K562 (cell line): ENCODE measurements around the gene IFT172. TPM values are rescaled to one million over a fixed set of nuclear protein-coding genes. Genes with fewer than 3 reads are reported as not detected.

Source experiments
- ATAC-seq: fragments of 200-7000 bp; cut with Tn5 transposase; 3 replicates; pipeline ENCODE4 v1.9.1; 2020; ENCODE audit warnings: moderate library complexity
- BruUV-seq: library from RNA; stranded (reverse); fragments of 400-500 nt; replicated peaks from 2 replicates; lab custom pipeline; 2021; lab: Mats Ljungman, UMichigan
- CTCF ChIA-PET: fragments of 300-600 bp; formaldehyde crosslinking; extraction: SDS; loops from one replicate; lab custom pipeline; 2021; ENCODE audit warnings: low intra/inter-chr PET ratio; lab: Yijun Ruan, JAX
- POLR2A ChIA-PET: fragments of 300-600, 350-650 bp; sonication (Branson Sonifier 250); formaldehyde crosslinking; extraction: SDS; loops from one replicate; lab custom pipeline; 2021; ENCODE audit warnings: antibody characterized with exemption, inconsistent platforms; lab: Yijun Ruan, JAX
- DNase-seq, 4 experiments: peaks; one replicate each; pipeline versions ENCODE4 v3.0.0 to v3.0.0-alpha.2; 2011 to 2018; ENCODE audit warnings: low spot score in 3 of 4, mixed read lengths in 3 of 4; ENCODE audit errors: extremely low read depth in 1 of 4
- FAIRE-seq: peaks from 2 replicates; lab custom pipeline; 2011; peaks lifted over from hg19 to GRCh38; lab: Jason Lieb, UNC
- H2AFZ ChIP-seq: 2 replicates; pipeline ENCODE4 v1.6.0; 2011; ENCODE audit warnings: low read depth, low read length, control low read depth, inconsistent platforms
- H3K27ac ChIP-seq: fragments of 200-600 bp; 3 replicates; pipeline ENCODE4 v1.8.0; 2011; ENCODE audit warnings: low read depth, mild to moderate bottlenecking, control low read depth, inconsistent platforms, low read length, moderate library complexity, mixed read lengths; ENCODE audit errors: extremely low read depth
- H3K27me3 ChIP-seq, 2 experiments: fragments of 300-600 bp in 1 of 2; 2 replicates in 1 of 2; 3 replicates in 1 of 2; pipeline versions ENCODE4 v1.6.0 to v1.8.0; 2011; ENCODE audit warnings: inconsistent platforms in 2 of 2, low read length in 2 of 2, mild to moderate bottlenecking in 1 of 2, mixed read lengths in 1 of 2, moderate library complexity in 1 of 2; ENCODE audit not compliant: control insufficient read depth in 2 of 2, insufficient read depth in 2 of 2
- H3K36me3 ChIP-seq: fragments of 300-600 bp; 3 replicates; pipeline ENCODE4 v1.8.0; 2011; ENCODE audit warnings: mild to moderate bottlenecking, low read length, inconsistent platforms; ENCODE audit not compliant: control insufficient read depth, insufficient read depth
- H3K4me1 ChIP-seq, 2 experiments: fragments of 200-600 bp in 1 of 2; replicated peaks in 1 of 2; 2 replicates in 1 of 2; 3 replicates in 1 of 2; pipeline versions ENCODE4 v1.5.1 to v1.8.0; 2011; ENCODE audit warnings: inconsistent platforms in 2 of 2, low read length in 2 of 2, mild to moderate bottlenecking in 1 of 2, mixed read lengths in 1 of 2, moderate library complexity in 1 of 2; ENCODE audit not compliant: control insufficient read depth in 2 of 2, insufficient read depth in 2 of 2
- H3K4me2 ChIP-seq: 2 replicates; pipeline ENCODE4 v1.6.1; 2011; ENCODE audit warnings: low read length, control low read depth, inconsistent platforms, mixed read lengths; ENCODE audit not compliant: insufficient read depth
- H3K4me3 ChIP-seq: fragments of 200-600 bp; sonication (generic), shearing (Covaris generic); 2 replicates; pipeline ENCODE4 v1.5.1; 2016; ENCODE audit warnings: control low read depth, inconsistent platforms
- H3K79me2 ChIP-seq: fragments of 200-600 bp; 3 replicates; pipeline ENCODE4 v1.8.0; 2011; ENCODE audit warnings: low read length, inconsistent platforms; ENCODE audit not compliant: control insufficient read depth, insufficient read depth
- H3K9ac ChIP-seq, 2 experiments: 2 replicates each; pipeline versions ENCODE4 v1.6.0 to v1.6.1; 2011; ENCODE audit warnings: low read depth in 2 of 2, low read length in 2 of 2, control low read depth in 1 of 2, inconsistent platforms in 1 of 2, mild to moderate bottlenecking in 1 of 2, mixed read lengths in 1 of 2; ENCODE audit not compliant: insufficient read depth in 1 of 2
- H3K9me1 ChIP-seq: one replicate; pipeline ENCODE4 v1.6.0; 2011; ENCODE audit warnings: inconsistent platforms, mild to moderate bottlenecking, low read length, moderate library complexity; ENCODE audit not compliant: control insufficient read depth, insufficient read depth
- H3K9me3 ChIP-seq: replicated peaks from 2 replicates; pipeline ENCODE4 v1.5.1; 2011; ENCODE audit warnings: low read depth, low read length, inconsistent platforms; ENCODE audit not compliant: control insufficient read depth, insufficient read depth
- H4K20me1 ChIP-seq: replicated peaks from 2 replicates; pipeline ENCODE4 v1.6.1; 2011; ENCODE audit warnings: low read length, inconsistent platforms, mixed read lengths; ENCODE audit not compliant: control insufficient read depth, insufficient read depth
- CHD1 ChIP-seq: fragments of 200-600 bp; sonication (generic); IDR thresholded peaks from one replicate; pipeline ENCODE4 v1.6.1; 2012; ENCODE audit warnings: mild to moderate bottlenecking, moderate library complexity, low read length, inconsistent platforms
- ILF3 ChIP-seq: fragments of 450-650 bp; IDR thresholded peaks from 2 replicates; pipeline ENCODE4 v1.6.1; 2018; ENCODE audit warnings: antibody characterized with exemption, mild to moderate bottlenecking, moderate library complexity, borderline replicate concordance
- JUN ChIP-seq, 2 experiments: sonication (generic) in 1 of 2; formaldehyde crosslinking in 1 of 2; IDR thresholded peaks; 2 replicates each; pipeline versions ENCODE4 v1.6.1 to v1.8.0; 2012 to 2022; ENCODE audit warnings: borderline replicate concordance in 2 of 2, mild to moderate bottlenecking in 2 of 2, improper control_type of control experiment in 1 of 2, low read depth in 1 of 2, low read length in 1 of 2, missing genetic modification reagents in 1 of 2
- KDM4B ChIP-seq, 2 experiments: fragments of 450-650 bp in 1 of 2; sonication (generic) in 1 of 2; IDR thresholded peaks; 2 replicates each; pipeline ENCODE4 v1.6.1; 2016 to 2017; ENCODE audit warnings: borderline replicate concordance in 2 of 2, antibody characterized with exemption in 1 of 2, low read depth in 1 of 2, mild to moderate bottlenecking in 1 of 2
- RBM39 ChIP-seq: fragments of 200-400 bp; formaldehyde crosslinking; optimal IDR thresholded peaks from 2 replicates; pipeline ENCODE3; 2018; ENCODE audit warnings: low read depth, low read length
- SIX5 ChIP-seq, 2 experiments: IDR thresholded peaks; 2 replicates each; pipeline ENCODE4 v1.6.1; 2011; ENCODE audit warnings: low read length in 2 of 2, borderline replicate concordance in 1 of 2, low read depth in 1 of 2, mild to moderate bottlenecking in 1 of 2, moderate library complexity in 1 of 2; ENCODE audit not compliant: insufficient read depth in 1 of 2
- ZNF133 ChIP-seq: fragments of 250-450 bp; sonication (Bioruptor Pico); IDR thresholded peaks from 2 replicates; pipeline ENCODE4 v1.4.0; 2020; ENCODE audit warnings: mild to moderate bottlenecking
- ZNF24 ChIP-seq: fragments of 450-650 bp; IDR thresholded peaks from 2 replicates; pipeline ENCODE4 v1.6.1; 2016
- ZNF316 ChIP-seq: fragments of 450-650 bp; IDR thresholded peaks from 2 replicates; pipeline ENCODE4 v1.6.1; 2016
- ZNF785 ChIP-seq: fragments of 250-450 bp; sonication (Bioruptor Pico); IDR thresholded peaks from 2 replicates; pipeline ENCODE4 v1.4.0; 2020; ENCODE audit warnings: mild to moderate bottlenecking
- WGBS: fragments of 100-300 bp; shearing (Covaris generic); methylation state at CpG from one replicate; pipeline ENCODE4 v1.1.6; 2016; ENCODE audit warnings: low coverage, mixed read lengths; ENCODE audit not compliant: insufficient coverage; ENCODE audit errors: missing lambda C conversion rate; 5-methylcytosine and 5-hydroxymethylcytosine counted together
- in situ Hi-C: fragments of 300-500 bp; cut with MboI; formaldehyde crosslinking; loops from 4 replicates; pipeline ENCODE4 v1.15.0; 2018; ENCODE audit warnings: inconsistent platforms, mixed read lengths
- intact Hi-C: fragments of 100-400 bp; cut with micrococcal nuclease; formaldehyde crosslinking; loops from 2 replicates; pipeline ENCODE4 v1.14.2; 2022
- polyA plus RNA-seq, 8 experiments: library from polyadenylated mRNA; depleted of rRNA in 4 of 8; stranded (reverse) in 5 of 8; unstranded in 3 of 8; fragments of >200 nt; fragmentation: Nextera tagmentation in 2 of 8; fragmentation: Illumina TruSeq in 1 of 8; extraction: Ambion mirVana in 2 of 8; extraction: Trizol in 1 of 8; gene quantifications; 2 replicates each; pipeline versions ENCODE4 v1.2.1 to v1.2.3, GENCODE V29; 2011 to 2014; ENCODE audit warnings: inconsistent platforms in 1 of 8, missing spikeins in 1 of 8
- total RNA-seq, 7 experiments: library from RNA; depleted of rRNA in 6 of 7; stranded (reverse); fragments of >200 nt in 6 of 7; fragmentation: Illumina TruSeq in 2 of 7; extraction: Trizol in 2 of 7; gene quantifications; 2 replicates each; pipeline versions ENCODE4 v1.2.1 to v1.2.3, GENCODE V29; 2011 to 2021; ENCODE audit warnings: low replicate concordance in 1 of 7
- TF ChIP-seq, protein P1 (sequence below): sonication (generic); IDR thresholded peaks from 2 replicates; pipeline ENCODE4 v1.6.1; 2016
- TF ChIP-seq, protein P2 (sequence below): IDR thresholded peaks from 2 replicates; pipeline ENCODE4 v1.6.1; 2014; ENCODE audit warnings: antibody characterized with exemption
- TF ChIP-seq, protein P3 (sequence below): fragments of 250-450 bp; sonication (Bioruptor Pico); IDR thresholded peaks from 2 replicates; pipeline ENCODE4 v1.5.0; 2021
- TF ChIP-seq, protein P4 (sequence below): fragments of 450-650 bp; formaldehyde crosslinking; IDR thresholded peaks from 2 replicates; pipeline ENCODE4 v1.4.0; 2022; ENCODE audit warnings: missing genetic modification characterization

Gene IFT172
- total and polyA plus RNA-seq, 9 of the 15 experiments (the other 6 are each of a cell fraction or from before 2014, with no cell fraction given) = 5.6 to 19.1 (median 13.5) TPM

DNA sequence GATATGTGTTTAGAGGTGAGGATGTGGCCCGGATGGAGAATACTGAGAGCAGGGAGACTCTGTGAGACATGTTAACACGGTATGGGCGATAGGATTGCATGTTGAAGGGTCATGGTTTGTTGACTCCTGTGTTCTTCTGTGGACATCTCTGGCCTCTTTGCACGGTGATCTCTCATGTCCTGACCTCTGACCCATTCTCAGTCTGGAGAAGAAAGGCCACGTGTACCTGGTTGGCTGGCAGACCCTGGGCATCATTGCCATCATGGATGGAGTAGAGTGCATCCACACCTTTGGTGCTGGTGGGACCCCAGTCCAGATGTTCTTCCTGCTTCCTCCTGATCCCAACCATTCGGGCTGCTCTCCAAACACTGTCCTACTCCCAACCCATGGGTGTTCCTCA is 17.0 kb upstream of the IFT172 start (continued):
- no peak for TF ChIP-seq KDM4B (IDR thresholded peaks at IDR 0.05; ENCODE audit: borderline replicate concordance in 2 of 2, low read depth in 1 of 2)
- TF ChIP-seq CHD1 = no peak
- TF ChIP-seq, protein P1, sequence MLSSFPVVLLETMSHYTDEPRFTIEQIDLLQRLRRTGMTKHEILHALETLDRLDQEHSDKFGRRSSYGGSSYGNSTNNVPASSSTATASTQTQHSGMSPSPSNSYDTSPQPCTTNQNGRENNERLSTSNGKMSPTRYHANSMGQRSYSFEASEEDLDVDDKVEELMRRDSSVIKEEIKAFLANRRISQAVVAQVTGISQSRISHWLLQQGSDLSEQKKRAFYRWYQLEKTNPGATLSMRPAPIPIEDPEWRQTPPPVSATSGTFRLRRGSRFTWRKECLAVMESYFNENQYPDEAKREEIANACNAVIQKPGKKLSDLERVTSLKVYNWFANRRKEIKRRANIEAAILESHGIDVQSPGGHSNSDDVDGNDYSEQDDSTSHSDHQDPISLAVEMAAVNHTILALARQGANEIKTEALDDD = no peak
- TF ChIP-seq, protein P2, sequence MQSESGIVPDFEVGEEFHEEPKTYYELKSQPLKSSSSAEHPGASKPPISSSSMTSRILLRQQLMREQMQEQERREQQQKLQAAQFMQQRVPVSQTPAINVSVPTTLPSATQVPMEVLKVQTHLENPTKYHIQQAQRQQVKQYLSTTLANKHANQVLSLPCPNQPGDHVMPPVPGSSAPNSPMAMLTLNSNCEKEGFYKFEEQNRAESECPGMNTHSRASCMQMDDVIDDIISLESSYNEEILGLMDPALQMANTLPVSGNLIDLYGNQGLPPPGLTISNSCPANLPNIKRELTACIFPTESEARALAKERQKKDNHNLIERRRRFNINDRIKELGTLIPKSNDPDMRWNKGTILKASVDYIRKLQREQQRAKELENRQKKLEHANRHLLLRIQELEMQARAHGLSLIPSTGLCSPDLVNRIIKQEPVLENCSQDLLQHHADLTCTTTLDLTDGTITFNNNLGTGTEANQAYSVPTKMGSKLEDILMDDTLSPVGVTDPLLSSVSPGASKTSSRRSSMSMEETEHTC = no peak

DNA sequence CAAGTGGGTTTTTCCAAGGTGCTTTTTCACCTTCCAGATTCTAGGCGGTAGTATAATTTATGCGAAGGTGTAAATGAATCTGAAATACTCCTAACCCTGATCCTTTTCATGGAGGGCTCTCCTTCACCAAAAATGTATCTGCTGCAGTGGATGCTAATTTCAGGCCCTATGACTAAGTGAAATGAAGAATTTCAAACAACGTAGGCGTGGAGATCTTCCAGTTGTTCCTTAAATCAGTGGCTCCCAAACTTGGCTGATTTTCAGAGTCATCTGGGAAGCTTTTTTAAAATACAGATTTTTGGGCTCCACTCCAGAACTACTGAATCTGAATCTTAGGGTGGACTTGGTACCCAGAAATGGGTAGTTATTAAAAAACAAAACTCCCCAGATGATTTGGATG is 12.6 kb upstream of the IFT172 start:
- Histone ChIP-seq H3K4me1 (0 out of 5 replicates have a peak, but pooled peaks cover 0 to 4% of the 10 kb centered on the region in 2 experiments), H3K9me1 (no peaks in the 10 kb centered on the region), H3K4me3 (no peak overlapping the region), H3K9ac (no peak overlapping the region), H3K27me3 (no peaks in the 10 kb centered on the region), H3K9me3 (no peaks in the 10 kb centered on the region), H2AFZ (no peak overlapping the region), H4K20me1 (no peaks in the 10 kb centered on the region), H3K27ac (no peak overlapping the region), H3K4me2 (no peak overlapping the region), H3K36me3 (no peaks in the 10 kb centered on the region), H3K79me2 (no peaks in the 10 kb centered on the region)
- no TSS peak for BruUV-seq
- FAIRE-seq = no peak
- no peak for ATAC-seq
- in situ Hi-C loops = no loop called here
- DNase-seq = no peak
- WGBS = 35% methylated on average over 4 of the region's 4 CpGs
- intact Hi-C loops = no loop called here
- CTCF ChIA-PET = no interaction called here
- POLR2A ChIA-PET = interaction anchor here (1.2 kb wide), 1 partner anchor 12 kb away, joined by 3 read pairs; no protein-coding TSS in a partner anchor
- no peak for TF ChIP-seq ZNF24
- no peak for TF ChIP-seq JUN (IDR thresholded peaks at IDR 0.05; ENCODE audit: borderline replicate concordance, low read depth, low read length)
- TF ChIP-seq JUN (CRISPR knock-in tag; IDR thresholded peaks at IDR 0.05; ENCODE audit: borderline replicate concordance) = no peak
- no peak for TF ChIP-seq ZNF316
- TF ChIP-seq ILF3 = no peak
- TF ChIP-seq RBM39 = no peak
- TF ChIP-seq, protein P3, sequence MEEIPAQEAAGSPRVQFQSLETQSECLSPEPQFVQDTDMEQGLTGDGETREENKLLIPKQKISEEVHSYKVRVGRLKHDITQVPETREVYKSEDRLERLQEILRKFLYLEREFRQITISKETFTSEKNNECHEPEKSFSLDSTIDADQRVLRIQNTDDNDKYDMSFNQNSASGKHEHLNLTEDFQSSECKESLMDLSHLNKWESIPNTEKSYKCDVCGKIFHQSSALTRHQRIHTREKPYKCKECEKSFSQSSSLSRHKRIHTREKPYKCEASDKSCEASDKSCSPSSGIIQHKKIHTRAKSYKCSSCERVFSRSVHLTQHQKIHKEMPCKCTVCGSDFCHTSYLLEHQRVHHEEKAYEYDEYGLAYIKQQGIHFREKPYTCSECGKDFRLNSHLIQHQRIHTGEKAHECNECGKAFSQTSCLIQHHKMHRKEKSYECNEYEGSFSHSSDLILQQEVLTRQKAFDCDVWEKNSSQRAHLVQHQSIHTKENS (CRISPR knock-in tag) = no peak
- TF ChIP-seq, protein P4, sequence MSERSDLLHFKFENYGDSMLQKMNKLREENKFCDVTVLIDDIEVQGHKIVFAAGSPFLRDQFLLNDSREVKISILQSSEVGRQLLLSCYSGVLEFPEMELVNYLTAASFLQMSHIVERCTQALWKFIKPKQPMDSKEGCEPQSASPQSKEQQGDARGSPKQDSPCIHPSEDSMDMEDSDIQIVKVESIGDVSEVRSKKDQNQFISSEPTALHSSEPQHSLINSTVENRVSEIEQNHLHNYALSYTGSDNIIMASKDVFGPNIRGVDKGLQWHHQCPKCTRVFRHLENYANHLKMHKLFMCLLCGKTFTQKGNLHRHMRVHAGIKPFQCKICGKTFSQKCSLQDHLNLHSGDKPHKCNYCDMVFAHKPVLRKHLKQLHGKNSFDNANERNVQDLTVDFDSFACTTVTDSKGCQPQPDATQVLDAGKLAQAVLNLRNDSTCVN = no peak
- no peak for TF ChIP-seq SIX5 (IDR thresholded peaks at IDR 0.05; ENCODE audit: borderline replicate concordance in 1 of 2, insufficient read depth in 1 of 2, low read depth in 1 of 2, low read length in 2 of 2)
- TF ChIP-seq ZNF785 (CRISPR knock-in tag) = no peak
- no peak for TF ChIP-seq ZNF133 (CRISPR knock-in tag)
